HEK293 (cell line): ENCODE data around the gene TLR5.

Source experiments
- CTCF ChIA-PET: fragments of 350-600 bp; formaldehyde crosslinking; extraction: SDS; loops from one replicate; lab custom pipeline; 2021; ENCODE audit warnings: antibody characterized with exemption; lab: Yijun Ruan, JAX
- POLR2A ChIA-PET: fragments of 300-600 bp; formaldehyde crosslinking; extraction: SDS; loops from one replicate; lab custom pipeline; 2020; ENCODE audit warnings: antibody characterized with exemption, inconsistent platforms; lab: Yijun Ruan, JAX
- H3K27ac ChIP-seq: fragments of 200-500 bp; sonication (Bioruptor generic); 2 replicates; pipeline ENCODE4 v1.5.1; 2014; ENCODE audit warnings: low read depth, low read length, control low read depth, inconsistent platforms; ENCODE audit errors: extremely low read depth
- H3K36me3 ChIP-seq, 2 experiments: fragments of 200-500 bp in 1 of 2; sonication (Bioruptor generic) in 1 of 2; 1 replicate in 1 of 2; 2 replicates in 1 of 2; pipeline ENCODE4 v1.5.1; 2014 to 2017; ENCODE audit warnings: inconsistent platforms in 2 of 2, low read length in 2 of 2; ENCODE audit not compliant: control insufficient read depth in 2 of 2, insufficient read depth in 1 of 2
- H3K4me1 ChIP-seq: fragments of 200-500 bp; sonication (Bioruptor generic); 2 replicates; pipeline ENCODE4 v1.5.1; 2014; ENCODE audit warnings: mild to moderate bottlenecking, low read length, inconsistent platforms; ENCODE audit not compliant: control insufficient read depth, insufficient read depth
- H3K4me3 ChIP-seq: 2 replicates; pipeline ENCODE4 v1.5.1; 2011; ENCODE audit warnings: low read depth, mild to moderate bottlenecking, control low read depth, low read length, moderate library complexity
- H3K9me3 ChIP-seq: fragments of 200-500 bp; sonication (Bioruptor generic); 2 replicates; pipeline ENCODE4 v1.5.1; 2014; ENCODE audit warnings: low read depth, low read length, inconsistent platforms; ENCODE audit not compliant: control insufficient read depth, insufficient read depth
- EGR2 ChIP-seq: fragments of 450-650 bp; formaldehyde crosslinking; IDR thresholded peaks from 2 replicates; pipeline ENCODE4 v1.5.1; 2016; ENCODE audit warnings: low read depth, missing biosample characterization, missing genetic modification characterization
- KLF8 ChIP-seq: fragments of 450-650 bp; formaldehyde crosslinking; IDR thresholded peaks from 2 replicates; pipeline ENCODE4 v1.5.1; 2016; ENCODE audit warnings: missing biosample characterization, missing genetic modification characterization
- TRIM28 ChIP-seq: IDR thresholded peaks from 2 replicates; pipeline ENCODE4 v1.6.1; 2011; ENCODE audit warnings: low read length, control low read depth, borderline replicate concordance
- WT1 ChIP-seq: fragments of 450-650 bp; formaldehyde crosslinking; IDR thresholded peaks from 2 replicates; pipeline ENCODE4 v1.5.1; 2016; ENCODE audit warnings: missing biosample characterization, missing genetic modification characterization
- ZFP37 ChIP-seq: fragments of 450-650 bp; formaldehyde crosslinking; IDR thresholded peaks from 2 replicates; pipeline ENCODE4 v1.5.1; 2016; ENCODE audit warnings: missing biosample characterization, missing genetic modification characterization
- ZFP41 ChIP-seq: fragments of 450-650 bp; formaldehyde crosslinking; IDR thresholded peaks from 2 replicates; pipeline ENCODE4 v1.5.1; 2016; ENCODE audit warnings: missing biosample characterization, missing genetic modification characterization, borderline replicate concordance
- ZFP69B ChIP-seq: fragments of 450-650 bp; formaldehyde crosslinking; IDR thresholded peaks from 2 replicates; pipeline ENCODE4 v1.5.1; 2016; ENCODE audit warnings: missing biosample characterization, missing genetic modification characterization
- ZNF169 ChIP-seq: fragments of 450-650 bp; formaldehyde crosslinking; IDR thresholded peaks from 2 replicates; pipeline ENCODE4 v1.5.1; 2016; ENCODE audit warnings: missing biosample characterization, missing genetic modification characterization
- ZNF2 ChIP-seq: fragments of 450-650 bp; formaldehyde crosslinking; IDR thresholded peaks from 2 replicates; pipeline ENCODE4 v1.5.1; 2016; ENCODE audit warnings: missing biosample characterization, missing genetic modification characterization
- ZNF394 ChIP-seq: fragments of 450-650 bp; formaldehyde crosslinking; IDR thresholded peaks from 2 replicates; pipeline ENCODE4 v1.5.1; 2016; ENCODE audit warnings: missing biosample characterization, missing genetic modification characterization, mild to moderate bottlenecking, moderate library complexity, borderline replicate concordance
- ZNF416 ChIP-seq: fragments of 450-650 bp; formaldehyde crosslinking; IDR thresholded peaks from 2 replicates; pipeline ENCODE4 v1.5.1; 2016; ENCODE audit warnings: missing biosample characterization, missing genetic modification characterization
- ZNF610 ChIP-seq: fragments of 450-650 bp; formaldehyde crosslinking; IDR thresholded peaks from 2 replicates; pipeline ENCODE4 v1.5.1; 2016; ENCODE audit warnings: missing biosample characterization, missing genetic modification characterization, borderline replicate concordance
- ZNF654 ChIP-seq: fragments of 450-650 bp; formaldehyde crosslinking; IDR thresholded peaks from 2 replicates; pipeline ENCODE4 v1.5.1; 2016; ENCODE audit warnings: low read depth, missing biosample characterization, missing genetic modification characterization
- TF ChIP-seq, protein P1 (sequence below): fragments of 450-650 bp; formaldehyde crosslinking; IDR thresholded peaks from 2 replicates; pipeline ENCODE4 v1.5.1; 2016; ENCODE audit warnings: missing biosample characterization, missing genetic modification characterization
- TF ChIP-seq, protein P2 (sequence below): fragments of 450-650 bp; formaldehyde crosslinking; IDR thresholded peaks from 2 replicates; pipeline ENCODE4 v1.5.1; 2016; ENCODE audit warnings: missing biosample characterization, missing genetic modification characterization
- TF ChIP-seq, protein P3 (sequence below): fragments of 450-650 bp; formaldehyde crosslinking; IDR thresholded peaks from 2 replicates; pipeline ENCODE4 v1.5.1; 2016; ENCODE audit warnings: missing biosample characterization, missing genetic modification characterization
- TF ChIP-seq, protein P4 (sequence below): fragments of 450-650 bp; formaldehyde crosslinking; IDR thresholded peaks from 2 replicates; pipeline ENCODE4 v1.5.1; 2016; ENCODE audit warnings: missing biosample characterization, missing genetic modification characterization
- TF ChIP-seq, protein P5 (sequence below): fragments of 450-650 bp; formaldehyde crosslinking; IDR thresholded peaks from 2 replicates; pipeline ENCODE4 v1.5.1; 2016; ENCODE audit warnings: missing biosample characterization, missing genetic modification characterization
- TF ChIP-seq, protein P6 (sequence below): fragments of 450-650 bp; formaldehyde crosslinking; IDR thresholded peaks from 2 replicates; pipeline ENCODE4 v1.5.1; 2016; ENCODE audit warnings: missing biosample characterization, missing genetic modification characterization, low read depth
- TF ChIP-seq, protein P7 (sequence below): fragments of 450-650 bp; formaldehyde crosslinking; IDR thresholded peaks from 2 replicates; pipeline ENCODE4 v1.5.1; 2016; ENCODE audit warnings: missing biosample characterization, missing genetic modification characterization, borderline replicate concordance

The TLR5 gene

DNA sequence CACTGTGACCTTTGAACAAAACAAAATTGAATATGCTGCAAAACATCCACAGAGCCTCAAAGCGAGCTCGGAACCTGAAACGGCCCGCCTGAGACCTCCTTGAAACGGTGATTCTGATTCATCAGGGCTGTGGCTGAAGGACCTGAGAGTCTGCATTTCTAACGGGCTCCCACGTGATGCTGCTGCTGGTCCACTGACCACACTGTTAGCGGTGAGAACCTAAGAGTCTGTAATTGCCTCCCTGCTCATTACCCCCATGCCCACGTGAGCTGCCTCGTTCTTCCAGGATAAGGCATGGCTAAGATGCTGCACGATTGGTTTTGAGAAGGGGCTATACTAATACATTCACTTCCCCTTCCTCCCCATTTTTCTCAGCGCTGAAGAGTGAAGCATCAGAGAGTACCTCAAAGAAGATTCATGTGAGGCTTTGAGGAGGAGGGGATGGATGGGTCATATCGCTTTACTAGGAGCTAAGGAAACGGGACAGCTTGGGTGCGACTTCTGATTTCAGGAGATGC is 9.7 kb downstream of the TLR5 start (continued):
- TF ChIP-seq, protein P1, sequence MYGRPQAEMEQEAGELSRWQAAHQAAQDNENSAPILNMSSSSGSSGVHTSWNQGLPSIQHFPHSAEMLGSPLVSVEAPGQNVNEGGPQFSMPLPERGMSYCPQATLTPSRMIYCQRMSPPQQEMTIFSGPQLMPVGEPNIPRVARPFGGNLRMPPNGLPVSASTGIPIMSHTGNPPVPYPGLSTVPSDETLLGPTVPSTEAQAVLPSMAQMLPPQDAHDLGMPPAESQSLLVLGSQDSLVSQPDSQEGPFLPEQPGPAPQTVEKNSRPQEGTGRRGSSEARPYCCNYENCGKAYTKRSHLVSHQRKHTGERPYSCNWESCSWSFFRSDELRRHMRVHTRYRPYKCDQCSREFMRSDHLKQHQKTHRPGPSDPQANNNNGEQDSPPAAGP (tag by site-specific recombination): 0 out of 2 replicates have a peak, but pooled peaks have one; percentile 65
- TF ChIP-seq KLF8 (no peak), ZFP41 (tag by site-specific recombination) (no peak), ZFP37 (tag by site-specific recombination) (no peak), ZNF2 (tag by site-specific recombination) (peak; percentile 92; the same call in 1 of the 2 replicates), ZNF394 (tag by site-specific recombination) (no peak), TRIM28 (0 out of 2 replicates have a peak, but pooled peaks have one; percentile 6), WT1 (0 out of 2 replicates have a peak, but pooled peaks have one; percentile 46)
- TF ChIP-seq, protein P2, sequence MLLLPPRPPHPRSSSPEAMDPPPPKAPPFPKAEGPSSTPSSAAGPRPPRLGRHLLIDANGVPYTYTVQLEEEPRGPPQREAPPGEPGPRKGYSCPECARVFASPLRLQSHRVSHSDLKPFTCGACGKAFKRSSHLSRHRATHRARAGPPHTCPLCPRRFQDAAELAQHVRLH (tag by site-specific recombination): no peak
- TF ChIP-seq, protein P3, sequence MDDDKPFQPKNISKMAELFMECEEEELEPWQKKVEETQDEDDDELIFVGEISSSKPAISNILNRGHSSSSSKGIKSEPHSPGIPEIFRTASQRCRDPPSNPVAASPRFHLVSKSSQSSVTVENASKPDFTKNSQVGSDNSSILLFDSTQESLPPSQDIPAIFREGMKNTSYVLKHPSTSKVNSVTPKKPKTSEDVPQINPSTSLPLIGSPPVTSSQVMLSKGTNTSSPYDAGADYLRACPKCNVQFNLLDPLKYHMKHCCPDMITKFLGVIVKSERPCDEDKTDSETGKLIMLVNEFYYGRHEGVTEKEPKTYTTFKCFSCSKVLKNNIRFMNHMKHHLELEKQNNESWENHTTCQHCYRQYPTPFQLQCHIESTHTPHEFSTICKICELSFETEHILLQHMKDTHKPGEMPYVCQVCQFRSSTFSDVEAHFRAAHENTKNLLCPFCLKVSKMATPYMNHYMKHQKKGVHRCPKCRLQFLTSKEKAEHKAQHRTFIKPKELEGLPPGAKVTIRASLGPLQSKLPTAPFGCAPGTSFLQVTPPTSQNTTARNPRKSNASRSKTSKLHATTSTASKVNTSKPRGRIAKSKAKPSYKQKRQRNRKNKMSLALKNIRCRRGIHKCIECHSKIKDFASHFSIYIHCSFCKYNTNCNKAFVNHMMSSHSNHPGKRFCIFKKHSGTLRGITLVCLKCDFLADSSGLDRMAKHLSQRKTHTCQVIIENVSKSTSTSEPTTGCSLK (tag by site-specific recombination): no peak
- TF ChIP-seq, all 188 proteins: peak for 9

DNA sequence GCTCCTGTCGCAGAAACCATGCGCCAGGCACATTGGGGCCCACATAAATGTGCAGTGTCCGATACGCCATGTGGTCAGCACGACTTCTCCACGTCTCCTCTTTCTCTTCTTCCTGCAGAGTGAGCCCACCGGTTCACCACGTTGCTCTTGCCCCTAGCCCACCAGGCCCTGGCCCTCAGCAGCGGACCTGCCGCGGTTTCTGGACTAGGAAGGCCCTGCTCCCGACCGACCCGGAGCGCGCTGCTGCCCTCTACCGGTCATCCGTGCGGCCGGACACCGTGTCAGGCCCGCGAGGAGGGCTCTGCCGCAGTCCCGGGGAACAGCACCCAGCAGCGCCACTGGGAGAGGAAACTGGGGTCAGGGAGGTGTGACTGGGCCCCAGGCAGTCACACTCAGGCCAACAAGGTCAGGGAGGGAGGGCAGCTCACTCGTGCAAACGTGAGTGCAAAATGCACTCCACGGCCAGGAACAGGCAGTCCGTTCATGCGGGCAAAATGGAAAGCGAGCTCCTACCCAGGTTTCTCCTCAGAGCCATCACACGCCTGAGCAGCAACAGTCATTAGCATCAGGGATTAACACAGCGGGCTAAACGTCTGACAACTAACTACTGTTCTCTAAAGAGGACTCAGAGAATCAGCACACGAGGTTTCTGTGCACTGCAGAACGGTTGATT is 13.7 kb downstream of the TLR5 start:
- H3K27ac ChIP-seq: no peak overlapping the region
- POLR2A ChIA-PET: no interaction called here
- no peak overlapping the region for H3K4me3 ChIP-seq
- H3K36me3 ChIP-seq: no peaks in the 10 kb centered on the region
- H3K9me3 ChIP-seq: no peaks in the 10 kb centered on the region
- CTCF ChIA-PET: interaction anchor here (0.6 to 11.0 kb wide), 36 partner anchors 8 to 584 kb away, joined by 3 to 239 read pairs (median 4); partner anchors contain the start of genes FAM177B and TLR5
- H3K4me1 ChIP-seq: peaks cover 3% of the 10 kb centered on the region; the same call in 1 of the 2 replicates
- TF ChIP-seq, protein P4, sequence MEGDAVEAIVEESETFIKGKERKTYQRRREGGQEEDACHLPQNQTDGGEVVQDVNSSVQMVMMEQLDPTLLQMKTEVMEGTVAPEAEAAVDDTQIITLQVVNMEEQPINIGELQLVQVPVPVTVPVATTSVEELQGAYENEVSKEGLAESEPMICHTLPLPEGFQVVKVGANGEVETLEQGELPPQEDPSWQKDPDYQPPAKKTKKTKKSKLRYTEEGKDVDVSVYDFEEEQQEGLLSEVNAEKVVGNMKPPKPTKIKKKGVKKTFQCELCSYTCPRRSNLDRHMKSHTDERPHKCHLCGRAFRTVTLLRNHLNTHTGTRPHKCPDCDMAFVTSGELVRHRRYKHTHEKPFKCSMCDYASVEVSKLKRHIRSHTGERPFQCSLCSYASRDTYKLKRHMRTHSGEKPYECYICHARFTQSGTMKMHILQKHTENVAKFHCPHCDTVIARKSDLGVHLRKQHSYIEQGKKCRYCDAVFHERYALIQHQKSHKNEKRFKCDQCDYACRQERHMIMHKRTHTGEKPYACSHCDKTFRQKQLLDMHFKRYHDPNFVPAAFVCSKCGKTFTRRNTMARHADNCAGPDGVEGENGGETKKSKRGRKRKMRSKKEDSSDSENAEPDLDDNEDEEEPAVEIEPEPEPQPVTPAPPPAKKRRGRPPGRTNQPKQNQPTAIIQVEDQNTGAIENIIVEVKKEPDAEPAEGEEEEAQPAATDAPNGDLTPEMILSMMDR (tag by site-specific recombination): peak; percentile 96
- TF ChIP-seq ZNF654 (tag by site-specific recombination) (peak; percentile 29; the same call in 1 of the 2 replicates), ZFP41 (tag by site-specific recombination) (no peak), ZFP69B (peak; percentile 40; the same call in 1 of the 2 replicates), EGR2 (tag by site-specific recombination) (no peak), ZNF610 (0 out of 2 replicates have a peak, but pooled peaks have one; percentile 28), ZNF416 (no peak), ZNF169 (tag by site-specific recombination) (no peak)
- TF ChIP-seq, protein P5, sequence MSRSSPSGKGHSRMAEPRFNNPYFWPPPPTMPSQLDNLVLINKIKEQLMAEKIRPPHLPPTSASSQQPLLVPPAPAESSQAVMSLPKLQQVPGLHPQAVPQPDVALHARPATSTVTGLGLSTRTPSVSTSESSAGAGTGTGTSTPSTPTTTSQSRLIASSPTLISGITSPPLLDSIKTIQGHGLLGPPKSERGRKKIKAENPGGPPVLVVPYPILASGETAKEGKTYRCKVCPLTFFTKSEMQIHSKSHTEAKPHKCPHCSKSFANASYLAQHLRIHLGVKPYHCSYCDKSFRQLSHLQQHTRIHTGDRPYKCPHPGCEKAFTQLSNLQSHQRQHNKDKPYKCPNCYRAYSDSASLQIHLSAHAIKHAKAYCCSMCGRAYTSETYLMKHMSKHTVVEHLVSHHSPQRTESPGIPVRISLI: no peak
- TF ChIP-seq, protein P6, sequence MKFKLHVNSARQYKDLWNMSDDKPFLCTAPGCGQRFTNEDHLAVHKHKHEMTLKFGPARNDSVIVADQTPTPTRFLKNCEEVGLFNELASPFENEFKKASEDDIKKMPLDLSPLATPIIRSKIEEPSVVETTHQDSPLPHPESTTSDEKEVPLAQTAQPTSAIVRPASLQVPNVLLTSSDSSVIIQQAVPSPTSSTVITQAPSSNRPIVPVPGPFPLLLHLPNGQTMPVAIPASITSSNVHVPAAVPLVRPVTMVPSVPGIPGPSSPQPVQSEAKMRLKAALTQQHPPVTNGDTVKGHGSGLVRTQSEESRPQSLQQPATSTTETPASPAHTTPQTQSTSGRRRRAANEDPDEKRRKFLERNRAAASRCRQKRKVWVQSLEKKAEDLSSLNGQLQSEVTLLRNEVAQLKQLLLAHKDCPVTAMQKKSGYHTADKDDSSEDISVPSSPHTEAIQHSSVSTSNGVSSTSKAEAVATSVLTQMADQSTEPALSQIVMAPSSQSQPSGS (tag by site-specific recombination): no peak
- TF ChIP-seq, protein P7, sequence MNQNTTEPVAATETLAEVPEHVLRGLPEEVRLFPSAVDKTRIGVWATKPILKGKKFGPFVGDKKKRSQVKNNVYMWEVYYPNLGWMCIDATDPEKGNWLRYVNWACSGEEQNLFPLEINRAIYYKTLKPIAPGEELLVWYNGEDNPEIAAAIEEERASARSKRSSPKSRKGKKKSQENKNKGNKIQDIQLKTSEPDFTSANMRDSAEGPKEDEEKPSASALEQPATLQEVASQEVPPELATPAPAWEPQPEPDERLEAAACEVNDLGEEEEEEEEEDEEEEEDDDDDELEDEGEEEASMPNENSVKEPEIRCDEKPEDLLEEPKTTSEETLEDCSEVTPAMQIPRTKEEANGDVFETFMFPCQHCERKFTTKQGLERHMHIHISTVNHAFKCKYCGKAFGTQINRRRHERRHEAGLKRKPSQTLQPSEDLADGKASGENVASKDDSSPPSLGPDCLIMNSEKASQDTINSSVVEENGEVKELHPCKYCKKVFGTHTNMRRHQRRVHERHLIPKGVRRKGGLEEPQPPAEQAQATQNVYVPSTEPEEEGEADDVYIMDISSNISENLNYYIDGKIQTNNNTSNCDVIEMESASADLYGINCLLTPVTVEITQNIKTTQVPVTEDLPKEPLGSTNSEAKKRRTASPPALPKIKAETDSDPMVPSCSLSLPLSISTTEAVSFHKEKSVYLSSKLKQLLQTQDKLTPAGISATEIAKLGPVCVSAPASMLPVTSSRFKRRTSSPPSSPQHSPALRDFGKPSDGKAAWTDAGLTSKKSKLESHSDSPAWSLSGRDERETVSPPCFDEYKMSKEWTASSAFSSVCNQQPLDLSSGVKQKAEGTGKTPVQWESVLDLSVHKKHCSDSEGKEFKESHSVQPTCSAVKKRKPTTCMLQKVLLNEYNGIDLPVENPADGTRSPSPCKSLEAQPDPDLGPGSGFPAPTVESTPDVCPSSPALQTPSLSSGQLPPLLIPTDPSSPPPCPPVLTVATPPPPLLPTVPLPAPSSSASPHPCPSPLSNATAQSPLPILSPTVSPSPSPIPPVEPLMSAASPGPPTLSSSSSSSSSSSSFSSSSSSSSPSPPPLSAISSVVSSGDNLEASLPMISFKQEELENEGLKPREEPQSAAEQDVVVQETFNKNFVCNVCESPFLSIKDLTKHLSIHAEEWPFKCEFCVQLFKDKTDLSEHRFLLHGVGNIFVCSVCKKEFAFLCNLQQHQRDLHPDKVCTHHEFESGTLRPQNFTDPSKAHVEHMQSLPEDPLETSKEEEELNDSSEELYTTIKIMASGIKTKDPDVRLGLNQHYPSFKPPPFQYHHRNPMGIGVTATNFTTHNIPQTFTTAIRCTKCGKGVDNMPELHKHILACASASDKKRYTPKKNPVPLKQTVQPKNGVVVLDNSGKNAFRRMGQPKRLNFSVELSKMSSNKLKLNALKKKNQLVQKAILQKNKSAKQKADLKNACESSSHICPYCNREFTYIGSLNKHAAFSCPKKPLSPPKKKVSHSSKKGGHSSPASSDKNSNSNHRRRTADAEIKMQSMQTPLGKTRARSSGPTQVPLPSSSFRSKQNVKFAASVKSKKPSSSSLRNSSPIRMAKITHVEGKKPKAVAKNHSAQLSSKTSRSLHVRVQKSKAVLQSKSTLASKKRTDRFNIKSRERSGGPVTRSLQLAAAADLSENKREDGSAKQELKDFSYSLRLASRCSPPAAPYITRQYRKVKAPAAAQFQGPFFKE: 0 out of 2 replicates have a peak, but pooled peaks have one; percentile 53
